Ishikawa (cell line): Measurements from ENCODE around the gene TCN2.
A peak's percentile ranks its signal among the peaks of the same experiment; 100 is the strongest.

Experiments used
- CEBPB ChIP-seq: IDR thresholded peaks from 2 replicates; pipeline ENCODE4 v1.6.1; 2012
- CREB1 ChIP-seq: IDR thresholded peaks from 2 replicates; pipeline ENCODE4 v1.6.1; 2012; ENCODE audit warnings: low read depth
- EGR1 ChIP-seq: IDR thresholded peaks from 2 replicates; pipeline ENCODE4 v1.6.1; 2012
- EP300 ChIP-seq: IDR thresholded peaks from 2 replicates; pipeline ENCODE4 v1.6.1; 2012; ENCODE audit warnings: borderline replicate concordance
- FOXM1 ChIP-seq: IDR thresholded peaks from 2 replicates; pipeline ENCODE4 v1.6.1; 2012; ENCODE audit warnings: low read depth, borderline replicate concordance
- MAX ChIP-seq: IDR thresholded peaks from 2 replicates; pipeline ENCODE4 v1.6.1; 2012
- NFIC ChIP-seq: IDR thresholded peaks from 2 replicates; pipeline ENCODE4 v1.6.1; 2012
- RAD21 ChIP-seq: IDR thresholded peaks from 2 replicates; pipeline ENCODE4 v1.6.1; 2012; ENCODE audit warnings: low read depth
- REST ChIP-seq: IDR thresholded peaks from 2 replicates; pipeline ENCODE4 v1.6.1; 2012; ENCODE audit warnings: low read depth, mild to moderate bottlenecking
- TAF1 ChIP-seq: IDR thresholded peaks from 2 replicates; pipeline ENCODE4 v1.6.1; 2012; ENCODE audit warnings: low read depth, mild to moderate bottlenecking
- TCF12 ChIP-seq: IDR thresholded peaks from 2 replicates; pipeline ENCODE4 v1.6.1; 2012; ENCODE audit warnings: low read depth
- TEAD4 ChIP-seq: IDR thresholded peaks from 2 replicates; pipeline ENCODE4 v1.6.1; 2012
- USF1 ChIP-seq: IDR thresholded peaks from 2 replicates; pipeline ENCODE4 v1.6.1; 2012
- YY1 ChIP-seq: IDR thresholded peaks from 2 replicates; pipeline ENCODE4 v1.6.1; 2012; ENCODE audit warnings: low read depth
- ZBTB7A ChIP-seq: IDR thresholded peaks from 2 replicates; pipeline ENCODE4 v1.6.1; 2012; ENCODE audit warnings: low read depth

The TCN2 gene

GRCh38 chr22:30650508-30651116 lies 43.6 kb downstream of the TCN2 start:
- TF ChIP-seq YY1 (no peak), MAX (no peak), TEAD4 (no peak), CEBPB (no peak), EP300 (no peak), EGR1 (no peak), RAD21 (no peak), USF1 (no peak), CREB1 (no peak), TAF1 (no peak), REST (no peak), FOXM1 (no peak), ZBTB7A (no peak), TCF12 (no peak)

- TF ChIP-seq ZBTB7A (no peak), TEAD4 (no peak), REST (no peak), RAD21 (no peak), YY1 (no peak)
Measured at GRCh38 chr22:30652852-30653251, 45.9 kb downstream of the TCN2 start.

GRCh38 chr22:30654361-30654760 lies 47.4 kb downstream of the TCN2 start:
- no peak for TF ChIP-seq REST
- TF ChIP-seq RAD21: no peak
- TF ChIP-seq EGR1: no peak
- TF ChIP-seq MAX: no peak
- no peak for TF ChIP-seq EP300
- no peak for TF ChIP-seq TCF12
- TF ChIP-seq ZBTB7A: no peak
- TF ChIP-seq TEAD4: no peak
- TF ChIP-seq CEBPB: no peak
- no peak for TF ChIP-seq TAF1
- no peak for TF ChIP-seq CREB1
- no peak for TF ChIP-seq YY1
- no peak for TF ChIP-seq NFIC
- no peak for TF ChIP-seq USF1

- peak; percentile 18; the same call in 1 of the 2 replicates for TF ChIP-seq EP300
- TF ChIP-seq TEAD4: no peak
- TF ChIP-seq NFIC: no peak
Measured at GRCh38 chr22:30655532-30655931, 48.6 kb downstream of the TCN2 start.

GRCh38 chr22:30662040-30662439 lies 55.1 kb downstream of the TCN2 start:
- TF ChIP-seq ZBTB7A (no peak), RAD21 (no peak), TAF1 (no peak), YY1 (no peak), TCF12 (no peak), REST (no peak), EGR1 (no peak), FOXM1 (no peak), CEBPB (no peak), NFIC (no peak), USF1 (no peak), EP300 (no peak), CREB1 (no peak), TEAD4 (no peak), MAX (no peak)
